ENCODE data around the gene PRR3. TPM values are rescaled to one million over a fixed set of nuclear protein-coding genes. Genes with fewer than 3 reads are reported as not detected.

PRR3 gene
- total RNA-seq, 1 experiment from 2014 or later, result 5.1 TPM

GRCh38 chr6:30533460-30534294, 23.4 kb upstream of the PRR3 start:
- DNase-seq (ENCODE audit: low spot score), result no peak

- DNase-seq (ENCODE audit: low spot score), result no peak
Measured at GRCh38 chr6:30537931-30538330, 19.2 kb upstream of the PRR3 start.

- peak; percentile 92 for DNase-seq (ENCODE audit: low spot score)
Measured at GRCh38 chr6:30541515-30542403, 15.3 kb upstream of the PRR3 start.

GRCh38 chr6:30542404-30542725, 14.7 kb upstream of the PRR3 start:
- DNase-seq (ENCODE audit: low spot score), result no peak

GRCh38 chr6:30542915-30543314, 14.2 kb upstream of the PRR3 start:
- DNase-seq (ENCODE audit: low spot score), result no peak

GRCh38 chr6:30543821-30544220, 13.3 kb upstream of the PRR3 start:
- no peak for DNase-seq (ENCODE audit: low spot score)

- peak; percentile 73 for DNase-seq (ENCODE audit: low spot score)
Measured at GRCh38 chr6:30544666-30545272, 12.3 kb upstream of the PRR3 start.

- no peak for DNase-seq (ENCODE audit: low spot score)
Measured at GRCh38 chr6:30547454-30547853, 9.6 kb upstream of the PRR3 start.

- no peak for DNase-seq (ENCODE audit: low spot score)
Measured at GRCh38 chr6:30548375-30548774, 8.7 kb upstream of the PRR3 start.

GRCh38 chr6:30554404-30554803, 2.7 kb upstream of the PRR3 start:
- no peak for DNase-seq (ENCODE audit: low spot score)

- DNase-seq (ENCODE audit: low spot score), result peak; percentile 34
Measured at GRCh38 chr6:30554962-30555815, 1.9 kb upstream of the PRR3 start.

- no peak for DNase-seq (ENCODE audit: low spot score)
Measured at GRCh38 chr6:30555816-30556065, 1.4 kb upstream of the PRR3 start.

GRCh38 chr6:30556066-30556905, 809 bp upstream of the PRR3 start, which contains the start of gene GNL1:
GNL1 (minus strand) TSS chr6:30556489; CDS start chr6:30556203, 286 bp downstream.
- DNase-seq (ENCODE audit: low spot score), result peak; percentile 97

- no peak for DNase-seq (ENCODE audit: low spot score)
Measured at GRCh38 chr6:30557683-30557981, 537 bp downstream of the PRR3 start.

- DNase-seq (ENCODE audit: low spot score), result no peak
Measured at GRCh38 chr6:30560930-30561329, 3.8 kb downstream of the PRR3 start.

GRCh38 chr6:30562470-30563425, 5.7 kb downstream of the PRR3 start:
- no peak for DNase-seq (ENCODE audit: low spot score)

- no peak for DNase-seq (ENCODE audit: low spot score)
Measured at GRCh38 chr6:30564114-30564513, 7.0 kb downstream of the PRR3 start.

- DNase-seq (ENCODE audit: low spot score), result no peak
Measured at GRCh38 chr6:30565772-30566171, 8.7 kb downstream of the PRR3 start.

GRCh38 chr6:30568245-30568644, 11.2 kb downstream of the PRR3 start:
- DNase-seq (ENCODE audit: low spot score), result peak; percentile 18

GRCh38 chr6:30570263-30570662, 13.2 kb downstream of the PRR3 start:
- DNase-seq (ENCODE audit: low spot score), result peak; percentile 18
